GM18858 (cell line): ENCODE results near the gene LCAT.
"Not testable (repeated sequence)": the region's sequence is repeated elsewhere in the genome, so short reads cannot be mapped to it uniquely, and the experiment has no call there.

ENCODE experiments used
- ATAC-seq: cut with Tn5 transposase; IDR thresholded peaks from one replicate; pipeline ENCODE4 v1.9.1; 2021; ENCODE audit not compliant: unreplicated experiment

LCAT gene

DNA sequence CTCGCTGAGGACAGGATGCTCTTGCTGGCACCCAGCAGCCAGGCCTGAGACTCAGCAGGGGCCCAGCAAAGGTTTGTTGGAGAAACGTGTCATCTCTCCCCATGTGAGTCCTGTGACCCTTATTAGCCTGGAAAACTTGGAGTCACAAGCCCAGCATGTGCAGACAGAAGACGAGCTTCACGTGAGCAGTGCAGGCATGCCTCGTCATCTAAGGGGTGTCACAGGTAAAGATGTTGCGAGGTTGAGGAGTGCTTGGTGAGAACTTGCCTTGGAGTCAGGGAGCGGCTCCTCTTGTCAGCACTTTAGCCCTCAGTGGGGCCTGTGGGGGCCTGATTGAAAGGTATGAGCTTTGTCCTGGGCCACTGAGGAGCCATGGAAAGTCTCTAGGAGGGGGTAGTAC, 10.1 kb downstream of the LCAT start:
- ATAC-seq = no peak

DNA sequence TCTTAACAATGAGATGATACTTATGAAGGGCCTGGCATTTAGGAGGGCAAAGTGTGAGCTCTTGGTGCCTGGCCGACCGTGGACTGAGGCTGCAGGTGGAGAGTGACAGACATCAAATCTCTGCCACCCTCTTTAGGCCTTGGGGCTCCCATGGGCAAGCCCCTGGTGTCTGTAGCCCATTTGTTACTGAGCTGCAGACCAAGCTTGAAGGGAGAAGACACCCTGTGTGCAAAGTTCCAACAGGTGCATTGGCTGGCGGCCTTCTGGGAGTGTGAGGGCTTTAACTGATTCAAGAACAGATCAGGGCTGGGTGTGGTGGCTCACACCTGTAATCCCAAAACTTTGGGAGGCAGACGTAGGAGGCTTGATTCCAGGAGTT, 11.5 kb downstream of the LCAT start:
- no peak for ATAC-seq

DNA sequence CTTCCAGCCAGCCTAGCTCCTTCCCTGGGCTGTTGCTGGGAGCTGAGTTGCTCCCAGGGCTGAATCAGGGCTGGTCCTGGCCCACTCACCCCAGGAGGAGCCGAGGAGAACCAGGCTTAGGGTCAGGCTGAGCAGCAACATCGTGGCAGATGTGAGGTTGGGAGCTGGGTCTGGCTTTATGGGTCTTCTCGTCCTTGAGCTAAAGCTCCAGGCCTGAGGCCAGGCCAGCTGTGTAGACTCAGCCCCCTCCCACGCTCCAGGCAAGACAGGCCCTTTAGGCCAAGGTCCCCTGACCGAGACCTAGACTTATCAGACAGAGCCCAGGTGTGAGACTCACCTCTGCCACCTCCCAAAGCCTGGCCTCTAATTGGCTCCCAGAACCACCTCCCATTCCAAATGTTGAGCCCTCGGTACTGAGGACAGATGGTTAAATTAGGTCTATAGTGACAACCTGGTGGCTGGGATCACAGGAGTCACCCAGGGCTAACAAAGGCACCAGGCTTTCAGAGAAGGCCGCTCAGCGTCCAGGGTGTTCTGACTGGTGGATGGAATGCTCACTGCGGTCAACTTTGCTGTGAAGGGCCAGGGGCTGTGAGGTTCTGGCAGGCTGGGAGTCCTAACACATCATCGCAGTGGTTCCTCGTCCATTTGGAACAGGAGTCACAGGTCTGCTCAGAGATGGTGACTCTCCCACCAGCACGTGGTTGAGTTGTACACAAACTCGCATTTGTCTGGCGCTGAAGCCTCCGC, 12.0 kb downstream of the LCAT start, which contains the start of gene CTRL:
Gene CTRL (minus strand): TSS at position 151 of the 750 bp plus-strand sequence. CDS start 10 bp downstream, at position 141.
- ATAC-seq = no peak

DNA sequence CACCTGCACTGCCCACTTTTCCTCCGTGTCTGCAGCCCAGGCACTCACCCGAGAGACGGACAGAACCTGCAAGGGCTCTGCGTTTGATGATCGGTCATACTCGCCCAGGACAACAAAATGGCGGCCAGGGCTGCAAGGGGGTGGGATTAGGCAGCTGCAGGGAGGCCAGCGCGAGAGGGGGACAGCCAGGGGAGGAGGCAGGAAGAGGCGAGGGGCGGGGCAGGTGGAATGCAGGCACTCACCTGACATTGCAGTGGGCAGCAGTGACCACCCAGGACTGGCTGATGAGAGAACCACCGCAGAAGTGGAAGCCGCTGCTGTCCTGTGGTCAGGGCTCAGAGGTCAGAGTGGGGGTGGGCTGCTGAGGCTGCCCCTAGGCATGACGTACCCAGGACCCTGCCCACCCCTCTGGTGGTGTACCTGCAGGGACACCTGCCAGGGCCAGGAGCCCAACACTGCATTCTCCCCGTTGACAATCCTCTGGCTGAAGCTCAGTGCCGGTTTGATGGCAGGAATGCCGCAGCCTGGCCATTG, 13.2 kb downstream of the LCAT start:
- no peak for ATAC-seq

DNA sequence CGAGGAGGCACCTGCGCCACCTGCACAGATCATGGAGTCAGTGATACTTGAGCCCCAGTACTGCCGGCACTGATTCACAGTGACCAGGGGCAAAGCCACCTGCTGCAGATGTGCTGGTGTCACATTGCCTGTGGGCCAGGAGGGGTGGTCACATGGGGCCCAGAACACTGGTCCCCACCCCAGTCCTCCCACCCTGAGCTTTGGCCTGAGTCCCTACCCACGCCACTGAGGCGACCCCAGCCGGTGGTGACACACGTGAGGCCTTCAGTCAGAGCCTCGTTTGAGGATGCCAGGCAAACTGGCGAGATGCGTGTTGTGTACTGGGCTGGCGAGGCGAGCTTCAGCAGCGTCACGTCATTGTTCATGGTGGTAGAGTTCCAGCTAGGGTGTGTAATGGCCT, 13.7 kb downstream of the LCAT start:
- ATAC-seq = no peak

DNA sequence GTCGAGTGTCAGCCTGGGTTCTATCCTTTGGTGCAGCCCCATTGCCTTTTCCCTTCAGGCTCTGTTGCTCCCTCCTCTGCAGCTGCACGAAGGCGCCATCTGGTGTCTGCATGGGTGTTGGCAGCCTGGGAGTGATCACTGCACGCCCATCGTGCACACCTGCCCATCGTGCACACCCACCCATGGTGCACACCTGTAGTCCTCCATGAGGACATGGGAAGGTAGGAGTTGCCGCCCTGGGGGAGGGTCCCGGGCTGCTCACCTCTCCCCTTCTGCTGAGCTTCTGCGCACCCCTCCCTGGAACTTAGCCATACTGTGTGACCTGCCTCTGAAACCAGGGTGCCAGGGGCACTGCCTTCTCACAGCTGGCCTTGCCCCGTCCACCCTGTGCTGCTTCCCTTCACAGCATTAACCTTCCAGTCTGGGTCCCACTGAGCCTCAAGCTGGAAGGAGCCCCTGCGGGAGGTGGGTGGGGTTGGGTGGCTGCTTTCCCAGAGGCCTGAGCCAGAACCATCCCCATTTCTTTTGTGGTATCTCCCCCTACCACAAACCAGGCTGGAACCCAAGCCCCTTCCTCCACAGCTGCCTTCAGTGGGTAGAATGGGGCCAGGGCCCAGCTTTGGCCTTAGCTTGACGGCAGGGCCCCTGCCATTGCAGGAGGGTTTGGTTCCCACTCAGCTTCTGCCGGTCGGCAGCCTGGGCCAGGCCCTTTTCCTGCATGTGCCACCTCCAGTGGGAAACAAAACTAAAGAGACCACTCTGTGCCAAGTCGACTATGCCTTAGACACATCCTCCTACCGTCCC, 15.2 kb downstream of the LCAT start:
- ATAC-seq = no peak

DNA sequence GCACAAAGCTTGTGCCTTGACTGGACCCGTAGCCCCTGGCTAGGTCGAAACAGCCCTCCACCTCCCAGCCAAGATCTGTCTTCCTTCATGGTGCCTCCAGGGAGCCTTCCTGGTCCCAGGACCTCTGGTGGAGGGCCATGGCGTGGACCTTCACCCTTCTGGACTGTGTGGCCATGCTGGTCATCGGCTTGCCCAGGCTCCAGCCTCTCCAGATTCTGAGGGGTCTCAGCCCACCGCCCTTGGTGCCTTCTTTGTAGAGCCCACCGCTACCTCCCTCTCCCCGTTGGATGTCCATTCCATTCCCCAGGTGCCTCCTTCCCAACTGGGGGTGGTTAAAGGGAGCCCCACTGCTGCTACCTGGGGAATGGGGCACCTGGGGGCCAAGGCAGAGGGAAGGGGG, 15.8 kb downstream of the LCAT start:
- no peak for ATAC-seq

DNA sequence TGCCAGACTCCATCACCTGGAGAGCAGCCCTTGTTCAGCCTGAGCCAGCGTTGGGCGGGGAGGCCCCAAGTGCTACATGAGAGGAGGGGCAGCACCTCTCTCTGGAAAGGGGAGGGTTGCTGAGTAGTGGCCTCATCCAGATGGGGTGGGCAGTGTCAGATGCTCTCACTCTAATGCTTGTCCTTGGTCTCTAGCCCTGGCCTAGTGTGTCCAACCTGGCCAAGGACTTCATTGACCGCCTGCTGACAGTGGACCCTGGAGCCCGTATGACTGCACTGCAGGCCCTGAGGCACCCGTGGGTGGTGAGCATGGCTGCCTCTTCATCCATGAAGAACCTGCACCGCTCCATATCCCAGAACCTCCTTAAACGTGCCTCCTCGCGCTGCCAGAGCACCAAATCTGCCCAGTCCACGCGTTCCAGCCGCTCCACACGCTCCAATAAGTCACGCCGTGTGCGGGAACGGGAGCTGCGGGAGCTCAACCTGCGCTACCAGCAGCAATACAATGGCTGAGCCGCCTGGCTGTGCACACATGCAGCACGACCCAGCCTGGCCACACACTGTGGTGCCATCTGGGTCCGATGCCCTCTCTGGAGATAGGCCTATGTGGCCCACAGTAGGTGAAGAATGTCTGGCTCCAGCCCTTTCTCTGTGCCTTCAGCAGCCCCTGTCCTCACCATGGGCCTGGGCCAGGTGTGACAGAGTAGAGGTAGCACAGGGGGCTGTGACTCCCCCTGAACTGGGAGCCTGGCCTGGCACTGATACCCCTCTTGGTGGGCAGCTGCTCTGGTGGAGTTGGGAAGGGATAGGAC, 16.6 kb downstream of the LCAT start:
- no peak for ATAC-seq

DNA sequence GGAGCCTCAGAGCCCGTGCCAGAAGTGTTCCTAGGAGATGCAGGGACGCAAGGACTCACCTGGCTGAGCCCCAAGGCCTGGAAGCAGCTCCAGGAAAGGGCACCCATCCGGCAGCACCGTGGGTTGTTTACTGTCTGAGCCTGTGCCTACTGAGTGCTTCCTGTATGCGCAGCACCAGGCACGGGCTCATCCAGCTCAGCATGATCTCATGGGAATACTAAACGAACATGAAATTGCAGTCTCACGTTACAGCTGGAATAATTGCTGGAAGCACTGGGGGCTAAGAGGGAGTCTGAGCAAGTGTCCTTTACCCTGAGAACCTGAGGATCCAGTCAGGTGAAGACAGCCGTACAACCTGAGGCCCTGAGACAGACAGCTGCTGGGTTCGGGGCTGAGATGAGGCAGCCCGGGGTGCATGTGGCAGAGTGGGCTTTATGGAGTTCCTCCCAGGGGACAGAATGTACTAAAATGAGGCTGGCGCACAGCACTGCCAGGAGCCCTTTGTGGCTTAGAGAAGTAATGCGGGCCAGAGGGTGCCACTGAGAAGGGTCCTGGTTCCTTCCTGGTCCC, 17.7 kb downstream of the LCAT start:
- no peak for ATAC-seq

DNA sequence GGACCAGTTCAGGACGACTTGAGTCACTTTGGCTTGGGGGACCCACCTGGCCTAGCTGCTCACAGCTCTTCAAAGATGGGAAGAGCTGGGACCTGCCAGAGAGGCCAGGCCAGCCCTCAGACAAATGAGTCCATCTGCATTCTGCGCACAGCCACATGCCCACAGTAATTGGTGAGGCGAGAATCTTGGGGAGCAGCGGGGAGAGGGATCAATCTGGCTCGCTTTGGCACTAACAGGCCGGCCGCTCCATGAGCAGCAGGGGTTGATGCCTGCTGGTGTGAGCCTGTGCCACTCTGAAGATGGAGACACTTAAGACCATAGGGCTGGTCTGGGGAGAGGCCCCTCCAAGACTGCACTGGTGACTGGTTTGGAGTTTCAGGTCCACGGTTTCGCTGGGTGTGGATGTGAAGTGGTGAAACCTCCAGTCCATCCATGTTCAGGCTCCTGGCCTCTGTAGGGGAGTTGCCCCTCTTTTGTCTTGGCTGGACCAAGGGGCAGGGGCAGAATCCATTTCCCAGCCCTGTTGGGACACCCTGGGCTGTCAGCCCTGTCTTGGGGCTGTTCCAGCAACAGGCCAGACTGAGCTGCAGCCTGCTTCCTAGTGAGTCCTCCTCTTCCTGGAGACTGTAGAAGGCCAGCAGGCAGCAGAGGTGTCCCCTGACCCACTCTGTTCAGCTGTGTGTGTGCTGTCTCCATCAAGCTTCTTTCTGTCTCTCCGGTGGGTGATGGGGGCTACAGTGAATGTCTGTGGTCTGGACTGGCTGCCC, 19.6 kb downstream of the LCAT start:
- no peak for ATAC-seq

DNA sequence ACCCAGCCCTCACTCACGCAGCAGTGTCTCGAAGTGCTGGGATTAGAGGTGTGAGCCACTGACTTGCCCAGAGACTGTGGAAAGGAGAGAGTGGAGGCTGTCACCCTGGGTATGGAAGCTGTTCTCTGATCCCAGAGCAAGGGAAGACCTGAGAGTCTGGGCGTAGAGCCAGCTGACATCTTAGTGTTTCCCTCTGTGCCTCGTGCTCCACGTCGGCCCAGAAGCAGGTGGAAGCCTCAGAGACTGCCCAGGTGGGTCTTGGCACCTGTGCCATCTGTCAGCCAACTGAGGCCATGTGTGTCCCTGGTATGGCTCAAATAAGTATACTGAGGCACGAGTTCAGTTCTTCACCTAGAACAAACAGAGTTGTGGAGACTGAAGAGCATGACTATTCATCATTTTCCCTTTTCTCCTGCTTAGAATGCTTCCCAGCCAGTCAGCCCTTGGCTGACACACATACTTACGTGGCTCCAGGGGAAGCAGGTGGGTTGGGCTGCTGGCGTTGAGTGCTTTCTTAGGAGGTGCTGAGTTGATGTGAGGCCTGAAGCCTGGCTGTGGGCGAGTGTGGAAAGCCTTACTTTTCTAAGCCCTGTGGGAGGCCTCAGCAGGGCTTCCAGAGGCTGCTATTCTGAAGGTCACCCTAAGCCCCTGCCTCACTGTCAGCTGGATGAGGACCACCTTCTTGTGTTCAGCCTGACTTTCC, 20.4 kb downstream of the LCAT start:
- ATAC-seq = no peak

DNA sequence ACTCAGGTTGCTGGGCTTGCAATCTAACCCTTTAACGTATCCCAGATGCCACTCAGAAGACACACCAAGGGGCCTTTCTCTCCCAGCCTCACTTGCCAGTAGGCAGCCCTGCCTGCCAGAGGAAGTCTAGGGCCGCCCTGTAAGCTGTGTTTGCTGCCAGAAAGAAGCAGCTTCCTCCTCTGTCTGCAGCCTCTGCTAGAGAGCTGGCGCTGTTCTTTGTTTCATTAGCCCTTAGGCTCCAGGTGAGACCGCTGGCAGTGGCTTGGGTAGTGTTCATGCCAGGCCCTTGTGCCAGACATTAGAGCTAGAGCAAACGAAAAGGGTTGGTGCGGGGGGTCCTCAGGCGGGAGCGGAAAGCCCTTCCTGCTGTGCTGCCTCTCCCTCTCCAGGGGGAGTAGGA, 21.2 kb downstream of the LCAT start:
- no peak for ATAC-seq

DNA sequence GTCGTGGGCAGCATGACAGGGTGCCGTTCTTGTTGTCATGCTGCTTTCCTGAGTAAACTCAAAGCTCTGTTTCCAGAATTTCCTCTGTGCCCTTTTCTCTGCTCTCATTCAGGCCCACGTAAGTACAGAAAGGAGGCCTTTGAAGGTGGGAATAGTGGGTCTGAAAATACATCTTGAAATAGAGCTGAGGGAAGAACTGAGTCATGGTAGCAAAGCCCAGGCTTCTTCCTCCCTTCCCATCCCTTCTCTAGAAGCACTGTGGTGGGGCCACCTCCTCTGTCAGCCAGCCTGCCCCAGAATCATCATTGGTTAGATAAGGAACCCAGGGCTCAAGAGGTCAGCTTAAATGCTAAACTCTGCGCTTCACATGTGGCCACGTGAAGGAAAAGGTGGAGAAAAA, 21.7 kb downstream of the LCAT start:
- no peak for ATAC-seq

DNA sequence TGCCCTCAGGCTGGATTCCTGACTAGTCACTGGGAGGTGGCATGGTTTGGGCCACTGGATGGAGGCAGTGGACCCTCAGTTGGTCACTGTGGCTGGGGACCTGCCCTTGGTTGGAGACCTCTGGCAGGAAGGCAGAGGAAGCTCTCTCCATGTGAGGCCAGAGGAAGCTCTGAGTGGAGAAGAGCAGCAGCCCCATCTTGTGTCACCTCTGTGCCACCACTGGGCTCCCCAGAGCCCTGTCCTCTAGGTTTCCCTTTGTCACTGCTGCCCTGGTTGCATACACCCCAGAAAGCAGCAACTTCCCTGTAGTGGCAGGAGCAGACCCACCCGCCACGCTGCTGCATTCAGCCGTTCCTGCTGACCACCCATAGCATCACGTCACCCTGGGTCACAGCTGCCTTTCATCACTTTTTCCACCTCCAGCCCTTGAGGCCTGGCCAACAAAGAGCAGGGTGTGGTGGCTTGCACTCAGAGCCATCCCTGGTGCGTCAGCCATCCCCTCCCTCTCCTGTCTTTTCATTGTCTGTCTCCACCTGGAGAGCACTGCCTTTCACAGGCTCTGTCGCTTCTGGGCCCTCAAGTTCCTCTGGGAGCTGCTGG, 24.2 kb downstream of the LCAT start:
- ATAC-seq = no peak

DNA sequence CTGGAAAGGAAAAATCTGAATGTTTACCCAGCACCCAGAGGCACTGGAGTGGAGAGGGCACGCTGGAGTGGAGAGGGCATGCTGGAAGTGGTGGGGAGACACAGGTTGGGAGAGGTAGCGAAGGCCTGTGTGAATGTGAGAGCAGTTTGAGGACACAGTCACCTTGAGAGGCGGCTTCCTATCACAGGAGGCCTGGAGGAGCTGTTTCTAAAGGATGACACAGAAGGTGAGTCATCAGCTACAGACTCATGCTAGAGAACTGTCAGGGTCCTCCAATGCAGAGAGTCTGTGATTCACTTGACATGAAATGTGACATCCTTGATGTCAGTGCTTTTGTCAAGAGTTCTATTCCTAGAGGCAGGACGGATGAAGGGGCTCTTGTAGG, 26.1 kb downstream of the LCAT start:
- ATAC-seq = no peak

DNA sequence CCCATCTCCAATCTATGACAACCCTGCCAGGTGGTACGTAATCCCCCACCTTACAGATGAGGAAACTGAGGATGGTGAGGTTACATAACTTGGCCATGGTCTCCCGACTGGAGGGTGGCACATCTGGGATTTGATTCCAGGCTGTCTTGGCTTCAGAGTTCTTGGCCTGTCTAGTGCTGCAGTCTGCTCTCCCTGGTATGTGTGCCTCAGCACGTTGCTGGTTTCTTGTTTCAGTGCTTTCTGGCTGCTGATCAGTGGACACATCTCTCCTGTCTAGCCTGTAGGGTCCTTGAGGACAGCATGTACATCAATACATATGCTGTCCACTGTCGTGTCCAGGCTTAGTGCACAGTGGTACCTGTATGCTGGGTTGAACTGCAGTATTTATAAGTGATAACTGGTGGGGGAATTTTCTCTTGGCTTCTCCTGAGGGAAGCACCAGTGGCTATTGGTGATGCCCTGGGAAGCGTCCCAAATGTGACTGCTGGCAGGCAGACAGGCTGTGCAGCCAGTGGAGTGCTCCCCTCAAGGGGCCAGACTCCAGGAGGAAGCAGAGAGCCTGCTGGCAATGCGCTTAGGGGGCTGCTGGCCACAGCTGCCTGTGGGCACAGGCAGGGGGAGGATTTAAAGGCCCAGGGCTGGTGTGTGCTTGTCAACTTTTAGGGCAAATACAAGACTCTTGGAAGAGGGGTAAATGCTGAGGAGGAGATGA, 26.6 kb downstream of the LCAT start:
- ATAC-seq = no peak

DNA sequence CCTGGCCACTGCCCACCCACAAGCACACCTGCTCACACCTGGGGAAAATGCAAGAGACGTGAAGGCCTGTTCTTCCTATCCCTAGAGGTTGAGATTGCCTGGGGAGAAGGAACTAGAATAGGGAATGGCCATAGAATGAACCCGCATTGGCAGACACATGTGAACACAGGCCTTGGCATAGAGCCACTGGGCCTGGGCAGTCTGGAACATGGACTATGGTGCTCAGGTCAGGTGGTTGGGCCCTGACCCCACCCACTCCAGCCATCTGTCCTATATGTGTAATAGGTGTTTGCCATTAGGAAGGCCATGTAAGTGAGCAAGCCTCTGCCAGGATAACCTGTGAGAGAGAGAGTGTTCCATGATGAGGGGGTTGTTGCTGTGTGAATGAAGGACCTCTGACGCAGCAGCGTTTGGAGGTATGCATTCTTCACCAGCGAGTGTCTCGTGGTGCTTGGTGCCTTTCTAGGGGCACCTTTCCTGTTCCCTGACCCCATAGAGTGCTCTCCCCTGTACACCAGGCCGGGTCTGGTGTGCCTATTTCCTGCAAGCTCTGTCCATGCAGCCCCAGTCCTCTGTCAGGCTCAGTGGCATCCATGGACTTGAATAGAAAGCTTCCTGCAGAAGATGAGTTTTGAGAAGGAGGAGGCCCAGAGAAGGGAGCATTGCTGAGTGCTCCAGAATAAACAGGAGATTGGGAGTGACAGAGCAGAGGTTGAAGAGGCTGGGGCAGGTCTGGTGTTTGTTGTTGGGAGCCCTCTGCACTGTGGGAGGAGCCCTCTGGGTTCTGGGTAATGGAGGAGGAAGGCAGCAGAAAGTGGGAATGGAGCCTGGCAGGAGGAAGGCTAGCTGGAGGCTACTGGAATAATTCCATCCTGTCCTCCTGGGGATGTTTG, 27.8 kb downstream of the LCAT start:
- no peak for ATAC-seq

DNA sequence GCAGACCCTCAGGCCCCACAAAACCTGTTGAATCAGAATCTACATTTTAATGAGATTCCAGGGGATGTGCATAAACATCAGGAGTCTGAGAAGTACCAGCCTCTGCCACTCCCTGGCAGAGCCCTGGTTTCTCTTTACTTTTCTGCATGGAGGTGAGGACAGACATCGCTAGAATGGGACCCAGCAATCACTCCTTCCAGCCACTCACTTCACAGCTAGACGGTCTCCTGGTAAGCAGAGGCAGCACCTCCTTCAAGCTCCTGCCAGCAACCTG, 28.5 kb downstream of the LCAT start:
- ATAC-seq = not testable (repeated sequence)
